CD14-positive monocyte (primary cell): Measurements from ENCODE around the gene OR2T11. TPM values are rescaled to one million over a fixed set of nuclear protein-coding genes. Genes with fewer than 3 reads are reported as not detected.
"Not testable (repeated sequence)": the region's sequence is repeated elsewhere in the genome, so short reads cannot be mapped to it uniquely, and the experiment has no call there.

Experiments
- DNase-seq, 3 donors: peaks; one replicate each; pipeline ENCODE4 v3.0.0-alpha.2; 2011 to 2022
- H2AFZ ChIP-seq: 2 replicates; pipeline ENCODE4 v1.6.0; 2012; ENCODE audit warnings: mild to moderate bottlenecking, low read depth, low read length, inconsistent platforms; ENCODE audit not compliant: insufficient read depth, poor library complexity, severe bottlenecking
- H3K27ac ChIP-seq, 2 donors: 1 replicate in 1 of 2; 2 replicates in 1 of 2; pipeline ENCODE4 v1.5.1; 2012 to 2013; ENCODE audit warnings: low read length in 2 of 2, control low read depth in 1 of 2, inconsistent platforms in 1 of 2, low read depth in 1 of 2, mild to moderate bottlenecking in 1 of 2
- H3K27me3 ChIP-seq, 2 donors: one replicate each; pipeline versions ENCODE4 v1.6.0 to v1.6.1; 2011 to 2013; ENCODE audit warnings: low read length in 2 of 2; ENCODE audit not compliant: control insufficient read depth in 2 of 2, insufficient read depth in 2 of 2
- H3K36me3 ChIP-seq, 2 donors: replicated peaks in 1 of 2; 1 replicate in 1 of 2; 2 replicates in 1 of 2; pipeline versions ENCODE4 v1.5.1 to v1.6.1; 2012 to 2013; ENCODE audit warnings: low read length in 2 of 2, control low read depth in 1 of 2, inconsistent platforms in 1 of 2, mild to moderate bottlenecking in 1 of 2; ENCODE audit not compliant: insufficient read depth in 2 of 2, control insufficient read depth in 1 of 2
- H3K4me1 ChIP-seq, 2 donors: 1 replicate in 1 of 2; 2 replicates in 1 of 2; pipeline versions ENCODE4 v1.5.1 to v1.6.1; 2012 to 2013; ENCODE audit warnings: low read length in 2 of 2, control low read depth in 1 of 2, inconsistent platforms in 1 of 2, mild to moderate bottlenecking in 1 of 2, moderate library complexity in 1 of 2; ENCODE audit not compliant: insufficient read depth in 2 of 2, control insufficient read depth in 1 of 2
- H3K4me2 ChIP-seq: replicated peaks from 2 replicates; pipeline ENCODE3; 2012; ENCODE audit warnings: low read length, moderate library complexity, mild to moderate bottlenecking; ENCODE audit not compliant: poor library complexity, severe bottlenecking; ENCODE audit errors: extremely low read depth
- H3K4me3 ChIP-seq, 3 experiments: fragments of 200-600 bp in 1 of 3; sonication (generic) in 1 of 3; replicated peaks in 1 of 3; 1 replicate in 2 of 3; 2 replicates in 1 of 3; pipeline ENCODE4 v1.5.1; 2011 to 2013; ENCODE audit warnings: low read length in 3 of 3, mild to moderate bottlenecking in 3 of 3, control low read depth in 2 of 3, low read depth in 2 of 3, inconsistent platforms in 1 of 3, moderate library complexity in 1 of 3
- H3K79me2 ChIP-seq: 2 replicates; pipeline ENCODE4 v1.6.0; 2012; ENCODE audit warnings: mild to moderate bottlenecking, control low read depth, inconsistent platforms, low read length, moderate library complexity; ENCODE audit not compliant: insufficient read depth
- H3K9ac ChIP-seq: 2 replicates; pipeline ENCODE4 v1.6.0; 2017; ENCODE audit warnings: low read length, mild to moderate bottlenecking; ENCODE audit not compliant: insufficient read depth, poor library complexity, severe bottlenecking
- H3K9me3 ChIP-seq, 2 donors: replicated peaks in 1 of 2; 1 replicate in 1 of 2; 2 replicates in 1 of 2; pipeline versions ENCODE4 v1.5.1 to v1.6.1; 2012 to 2013; ENCODE audit warnings: low read length in 2 of 2, control low read depth in 1 of 2; ENCODE audit not compliant: control insufficient read depth in 1 of 2, insufficient read depth in 1 of 2
- H4K20me1 ChIP-seq: 2 replicates; pipeline ENCODE4 v1.6.0; 2012; ENCODE audit warnings: mild to moderate bottlenecking, low read length, control low read depth, moderate library complexity; ENCODE audit not compliant: insufficient read depth
- H3K27ac Mint-ChIP-seq, 7 donors: one replicate each; pipeline ENCODE4 v1.8.0; 2020; ENCODE audit warnings: mild to moderate bottlenecking in 7 of 7, mixed read lengths in 7 of 7, moderate library complexity in 6 of 7, inconsistent platforms in 2 of 7
- H3K27me3 Mint-ChIP-seq, 3 donors: one replicate each; pipeline ENCODE4 v1.8.0; 2021 to 2022; ENCODE audit warnings: low read depth in 3 of 3, mild to moderate bottlenecking in 3 of 3, mixed read lengths in 3 of 3, moderate library complexity in 3 of 3, inconsistent platforms in 1 of 3
- H3K36me3 Mint-ChIP-seq, 2 donors: one replicate each; pipeline ENCODE4 v1.8.0; 2020; ENCODE audit warnings: mixed read lengths in 2 of 2, inconsistent platforms in 1 of 2, mild to moderate bottlenecking in 1 of 2
- H3K4me1 Mint-ChIP-seq: one replicate; pipeline ENCODE4 v1.8.0; 2020; ENCODE audit warnings: mild to moderate bottlenecking, mixed read lengths
- H3K4me3 Mint-ChIP-seq, 2 donors: one replicate each; pipeline ENCODE4 v1.8.0; 2020; ENCODE audit warnings: mild to moderate bottlenecking in 2 of 2, mixed read lengths in 2 of 2, moderate library complexity in 1 of 2
- H3K9me3 Mint-ChIP-seq, 7 donors: one replicate each; pipeline ENCODE4 v1.8.0; 2020 to 2022; ENCODE audit warnings: mixed read lengths in 7 of 7, mild to moderate bottlenecking in 6 of 7, moderate library complexity in 6 of 7, inconsistent platforms in 2 of 7
- WGBS: methylation state at CpG from one replicate; pipeline ENCODE4 v1.1.5; 2013; ENCODE audit warnings: missing lambda C conversion rate; ENCODE audit not compliant: insufficient coverage; 5-methylcytosine and 5-hydroxymethylcytosine counted together
- intact Hi-C, 2 donors: fragments of 100-400 bp; cut with micrococcal nuclease; formaldehyde crosslinking; loops; one replicate each; pipeline versions ENCODE4 v1.15.0 to v1.15.1; 2023
- polyA plus RNA-seq, 3 donors: library from polyadenylated mRNA; depleted of rRNA in 1 of 3; unstranded in 2 of 3; stranded (reverse) in 1 of 3; fragments of 300-500 nt in 2 of 3; fragments of >200 nt in 1 of 3; fragmentation: Illumina TruSeq in 2 of 3; gene quantifications; 1 replicate in 2 of 3; 2 replicates in 1 of 3; pipeline ENCODE4 v1.2.3, GENCODE V29; 2012 to 2021
- TF ChIP-seq, protein P1 (sequence below): fragments of 200-600 bp; IDR thresholded peaks from one replicate; pipeline ENCODE4 v1.8.0; 2022; ENCODE audit warnings: antibody characterized with exemption, mild to moderate bottlenecking

The OR2T11 gene
- polyA plus RNA-seq, 3 donors: not detected

DNA sequence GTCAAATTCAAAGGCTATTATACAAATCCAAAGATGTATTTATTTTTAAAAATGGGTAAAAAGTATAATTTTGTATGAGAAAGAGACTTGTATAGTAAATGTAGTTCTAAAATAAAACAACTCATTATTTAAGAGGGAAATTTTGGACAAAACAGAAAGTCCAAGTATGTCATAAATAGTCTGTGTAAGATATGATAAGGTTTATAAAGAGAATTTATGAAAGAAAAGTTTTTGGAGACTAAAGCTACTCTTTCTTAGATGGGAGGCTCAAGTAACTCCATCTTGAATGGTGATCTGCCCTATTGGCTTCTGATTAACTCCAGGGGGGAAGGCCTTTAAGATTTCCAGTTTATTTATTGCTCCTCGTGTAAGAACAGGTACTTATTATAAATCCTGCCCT, 35.1 kb upstream of the OR2T11 start:
- intact Hi-C loops: no loop called here
- Histone ChIP-seq H3K36me3 (no peaks in the 10 kb centered on the region), H2AFZ (no peak overlapping the region), H3K27ac (no peak overlapping the region), H3K4me3 (no peak overlapping the region), H3K79me2 (no peaks in the 10 kb centered on the region), H3K4me2 (no peak overlapping the region), H3K9me3 (peaks cover 11 to 20% of the 10 kb centered on the region in 2 donors), H3K9ac (no peak overlapping the region), H3K4me1 (no peaks in the 10 kb centered on the region), H4K20me1 (no peaks in the 10 kb centered on the region), H3K27me3 (no peaks in the 10 kb centered on the region)
- TF ChIP-seq, protein P1, sequence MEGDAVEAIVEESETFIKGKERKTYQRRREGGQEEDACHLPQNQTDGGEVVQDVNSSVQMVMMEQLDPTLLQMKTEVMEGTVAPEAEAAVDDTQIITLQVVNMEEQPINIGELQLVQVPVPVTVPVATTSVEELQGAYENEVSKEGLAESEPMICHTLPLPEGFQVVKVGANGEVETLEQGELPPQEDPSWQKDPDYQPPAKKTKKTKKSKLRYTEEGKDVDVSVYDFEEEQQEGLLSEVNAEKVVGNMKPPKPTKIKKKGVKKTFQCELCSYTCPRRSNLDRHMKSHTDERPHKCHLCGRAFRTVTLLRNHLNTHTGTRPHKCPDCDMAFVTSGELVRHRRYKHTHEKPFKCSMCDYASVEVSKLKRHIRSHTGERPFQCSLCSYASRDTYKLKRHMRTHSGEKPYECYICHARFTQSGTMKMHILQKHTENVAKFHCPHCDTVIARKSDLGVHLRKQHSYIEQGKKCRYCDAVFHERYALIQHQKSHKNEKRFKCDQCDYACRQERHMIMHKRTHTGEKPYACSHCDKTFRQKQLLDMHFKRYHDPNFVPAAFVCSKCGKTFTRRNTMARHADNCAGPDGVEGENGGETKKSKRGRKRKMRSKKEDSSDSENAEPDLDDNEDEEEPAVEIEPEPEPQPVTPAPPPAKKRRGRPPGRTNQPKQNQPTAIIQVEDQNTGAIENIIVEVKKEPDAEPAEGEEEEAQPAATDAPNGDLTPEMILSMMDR: no peak
- Mint-ChIP-seq H3K9me3 (peaks cover 7 to 20% (median 14%) of the 10 kb centered on the region in 7 donors), H3K36me3 (no peaks in the 10 kb centered on the region), H3K27me3 (peaks cover 0 to 3% (median 0%) of the 10 kb centered on the region in 3 donors), H3K4me3 (no peak overlapping the region), H3K4me1 (no peaks in the 10 kb centered on the region), H3K27ac (no peak overlapping the region)
- no CpG with 5 or more reads among the region's 1 CpG for WGBS
- DNase-seq: no peak

DNA sequence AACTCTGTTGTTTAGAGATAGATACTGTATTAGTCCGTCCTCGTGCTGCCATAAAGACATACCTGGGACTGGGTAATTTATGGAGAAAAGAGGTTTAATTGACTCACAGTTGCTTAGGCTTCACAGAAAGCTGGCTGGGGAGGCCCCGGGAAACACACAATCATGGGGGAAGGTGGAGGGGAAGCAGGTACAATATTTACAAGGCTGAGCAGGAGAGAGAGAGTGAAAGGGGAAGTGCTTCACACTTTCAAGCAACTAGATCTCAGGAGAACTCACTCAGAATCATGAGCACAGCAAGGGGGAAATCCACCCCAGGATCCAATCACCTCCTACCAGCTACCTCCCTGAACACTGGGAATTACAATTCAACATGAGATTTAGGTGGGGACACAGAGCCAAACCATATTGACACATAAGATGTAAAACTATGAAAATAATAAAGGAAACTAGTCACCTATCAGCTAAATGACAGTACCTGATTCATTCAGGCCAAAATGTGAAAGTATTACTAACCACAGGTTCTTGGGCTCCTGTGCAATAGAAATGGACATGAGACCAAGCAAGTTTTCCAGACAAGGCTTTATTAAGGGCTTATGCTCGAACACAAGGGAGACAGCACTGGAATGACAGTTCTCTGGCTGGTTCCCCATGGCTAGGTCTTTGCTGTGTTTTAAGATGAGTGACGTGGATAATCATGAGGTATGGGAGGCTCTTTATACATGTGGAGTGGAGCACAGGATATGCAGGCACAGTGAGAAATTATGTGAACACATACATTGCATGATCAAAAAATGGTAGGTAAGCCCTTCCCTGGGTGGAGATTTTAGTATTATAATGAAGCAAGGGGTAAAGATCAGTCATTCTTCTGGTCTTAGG, 28.8 kb upstream of the OR2T11 start:
- H3K27me3 Mint-ChIP-seq, H3K9ac ChIP-seq, H3K9me3 ChIP-seq, H4K20me1 ChIP-seq, H3K4me3 ChIP-seq, H3K27me3 ChIP-seq, H3K4me1 ChIP-seq, H3K4me2 ChIP-seq, H3K36me3 Mint-ChIP-seq, H2AFZ ChIP-seq, H3K27ac Mint-ChIP-seq, H3K79me2 ChIP-seq, H3K36me3 ChIP-seq, H3K4me1 Mint-ChIP-seq, intact Hi-C loops, H3K27ac ChIP-seq, H3K9me3 Mint-ChIP-seq: not testable (repeated sequence)
- 60% methylated on average over 5 of the region's 5 CpGs for WGBS
- DNase-seq: peak in 1 of 3 donors; percentile 5
- peak overlapping the region in 1 of 2 donors; percentile 36 for H3K4me3 Mint-ChIP-seq

DNA sequence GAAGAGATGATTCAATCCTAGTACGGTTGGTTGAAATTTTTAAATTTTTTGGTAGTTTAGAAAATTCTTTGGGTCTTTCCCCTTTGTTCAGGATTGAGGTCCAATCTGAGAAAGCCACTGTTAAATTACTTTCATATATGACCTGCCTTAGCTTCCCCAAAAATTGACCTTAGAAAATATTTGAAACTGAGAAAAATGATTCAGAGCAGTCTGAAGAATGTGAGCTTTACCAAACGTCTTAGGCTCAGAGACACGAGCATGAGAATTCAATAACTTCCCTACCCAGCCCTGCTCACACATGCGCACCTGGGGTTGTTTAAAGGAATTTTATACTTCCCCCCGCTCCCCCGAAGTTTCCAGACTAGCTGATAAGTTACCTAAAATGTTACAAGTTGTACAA, 21.9 kb upstream of the OR2T11 start:
- intact Hi-C loops, H3K4me2 ChIP-seq, H3K4me1 ChIP-seq, H2AFZ ChIP-seq, H4K20me1 ChIP-seq, H3K79me2 ChIP-seq, H3K36me3 Mint-ChIP-seq, H3K4me3 ChIP-seq, DNase-seq, H3K9me3 Mint-ChIP-seq, H3K36me3 ChIP-seq, H3K4me3 Mint-ChIP-seq, H3K27me3 ChIP-seq, H3K4me1 Mint-ChIP-seq, H3K27ac Mint-ChIP-seq, H3K9ac ChIP-seq, H3K27ac ChIP-seq, H3K9me3 ChIP-seq, H3K27me3 Mint-ChIP-seq: not testable (repeated sequence)
- no CpG with 5 or more reads among the region's 6 CpGs for WGBS

DNA sequence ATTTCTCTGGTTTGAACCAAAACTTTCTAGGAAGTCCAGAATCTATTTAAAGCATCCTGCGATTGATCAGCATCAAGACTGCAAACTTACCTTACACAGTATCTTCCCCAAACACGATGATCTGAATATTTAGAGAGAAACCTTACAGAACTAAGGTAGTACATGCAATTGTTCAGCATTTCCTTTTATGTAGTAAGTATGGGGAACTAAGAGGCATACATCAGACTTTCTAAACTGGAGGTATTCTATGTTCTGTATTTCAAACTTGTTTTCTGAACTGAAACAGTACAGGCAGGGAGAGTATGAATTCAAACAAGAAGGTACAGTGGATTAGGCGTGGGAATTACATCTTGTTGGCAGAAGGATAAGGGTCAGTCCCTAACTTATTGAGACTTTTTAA, 20.5 kb upstream of the OR2T11 start, which contains the start of gene OR2T27:
TSS of gene OR2T27 (minus strand) at position 175 of the 400 bp plus-strand sequence. CDS start 4,644 bp downstream, outside the sequence.
- H3K36me3 ChIP-seq, H3K4me1 ChIP-seq, H4K20me1 ChIP-seq, H3K4me2 ChIP-seq, H3K4me3 ChIP-seq, H3K4me3 Mint-ChIP-seq, intact Hi-C loops, H3K9ac ChIP-seq, DNase-seq, H3K4me1 Mint-ChIP-seq, H2AFZ ChIP-seq, H3K27ac Mint-ChIP-seq, H3K79me2 ChIP-seq, H3K27me3 ChIP-seq, H3K9me3 ChIP-seq, H3K27me3 Mint-ChIP-seq, H3K36me3 Mint-ChIP-seq, H3K27ac ChIP-seq, H3K9me3 Mint-ChIP-seq: not testable (repeated sequence)
- no CpG with 5 or more reads among the region's 3 CpGs for whole genome bisulfite sequencing
